Raji (cell line): ENCODE data around the gene TGFB1I1.

Experiments used
- POLR2A ChIP-seq: IDR thresholded peaks from 2 replicates; pipeline ENCODE4 v1.6.1; 2011; ENCODE audit warnings: low read depth, low read length, control low read depth; ENCODE audit not compliant: insufficient read depth

TGFB1I1 gene

GRCh38 chr16:31461921-31462804 is 9.8 kb upstream of the TGFB1I1 start:
- no peak for TF ChIP-seq POLR2A

- no peak for TF ChIP-seq POLR2A
Observed at GRCh38 chr16:31464348-31464769, 7.6 kb upstream of the TGFB1I1 start.

GRCh38 chr16:31464781-31465260 is 7.1 kb upstream of the TGFB1I1 start:
- no peak for TF ChIP-seq POLR2A

GRCh38 chr16:31465788-31466370 is 6.1 kb upstream of the TGFB1I1 start:
- TF ChIP-seq POLR2A, result no peak

- no peak for TF ChIP-seq POLR2A
Observed at GRCh38 chr16:31466381-31466841, 5.5 kb upstream of the TGFB1I1 start.

GRCh38 chr16:31467151-31467773 is 4.7 kb upstream of the TGFB1I1 start:
- no peak for TF ChIP-seq POLR2A

- no peak for TF ChIP-seq POLR2A
Observed at GRCh38 chr16:31467858-31468257, 4.1 kb upstream of the TGFB1I1 start.

GRCh38 chr16:31470615-31471014 is 1.3 kb upstream of the TGFB1I1 start:
- TF ChIP-seq POLR2A, result no peak

GRCh38 chr16:31471241-31471874 is 594 bp upstream of the TGFB1I1 start:
- TF ChIP-seq POLR2A, result no peak

- no peak for TF ChIP-seq POLR2A
Observed at GRCh38 chr16:31472709-31473203, 804 bp downstream of the TGFB1I1 start.

- no peak for TF ChIP-seq POLR2A
Observed at GRCh38 chr16:31473264-31473984, 1.5 kb downstream of the TGFB1I1 start.

GRCh38 chr16:31474173-31474714 is 2.3 kb downstream of the TGFB1I1 start:
- no peak for TF ChIP-seq POLR2A

GRCh38 chr16:31474773-31475738 is 3.1 kb downstream of the TGFB1I1 start:
- TF ChIP-seq POLR2A, result no peak

GRCh38 chr16:31475946-31476302 is 4.0 kb downstream of the TGFB1I1 start:
- TF ChIP-seq POLR2A, result no peak
